Activated CD4-positive, alpha-beta T cell treated with anti-CD3 and anti-CD28 coated beads, Interleukin-2, amount 10 ng/mL, durations not matched to agents 24 days and 14 days (primary cell): Measurements from ENCODE around the gene KSR1. TPM values are rescaled to one million over a fixed set of nuclear protein-coding genes. Genes with fewer than 3 reads are reported as not detected.
A peak's percentile ranks its signal among the peaks of the same experiment; 100 is the strongest.
"Not testable (repeated sequence)": the region's sequence is repeated elsewhere in the genome, so short reads cannot be mapped to it uniquely, and the experiment has no call there.

Experiments
- DNase-seq: peaks from one replicate; pipeline ENCODE4 v3.0.0; 2022
- H3K27ac Mint-ChIP-seq: one replicate; pipeline ENCODE4 v1.8.0; 2022; ENCODE audit warnings: mild to moderate bottlenecking, mixed read lengths
- H3K27me3 Mint-ChIP-seq: one replicate; pipeline ENCODE4 v1.8.0; 2022; ENCODE audit warnings: mixed read lengths
- H3K36me3 Mint-ChIP-seq: one replicate; pipeline ENCODE4 v1.8.0; 2022; ENCODE audit warnings: low read depth, mild to moderate bottlenecking, mixed read lengths
- H3K4me1 Mint-ChIP-seq: one replicate; pipeline ENCODE4 v1.8.0; 2021; ENCODE audit warnings: mixed read lengths
- H3K4me3 Mint-ChIP-seq: one replicate; pipeline ENCODE4 v1.8.0; 2022; ENCODE audit warnings: mild to moderate bottlenecking, moderate library complexity, mixed read lengths
- H3K9me3 Mint-ChIP-seq: one replicate; pipeline ENCODE4 v1.8.0; 2021; ENCODE audit warnings: mixed read lengths
- intact Hi-C: fragments of 100-400 bp; cut with micrococcal nuclease; formaldehyde crosslinking; loops from one replicate; pipeline ENCODE4 v1.15.1; 2023
- total RNA-seq: library from RNA; stranded (reverse); gene quantifications from 2 replicates; pipeline ENCODE4 v1.2.3, GENCODE V29; 2022

KSR1 gene
- total RNA-seq, 1 donor from 2014 or later: 104 TPM

GRCh38 chr17:27464019-27464418 is 7.8 kb downstream of the KSR1 start:
- H3K9me3 Mint-ChIP-seq, H3K27me3 Mint-ChIP-seq, DNase-seq, intact Hi-C loops: not testable (repeated sequence)
- Mint-ChIP-seq H3K36me3 (peaks cover 20% of the 10 kb centered on the region), H3K4me3 (peak overlapping the region; percentile 61), H3K4me1 (peaks cover 82% of the 10 kb centered on the region), H3K27ac (peak overlapping the region; percentile 78)

GRCh38 chr17:27464431-27464830 is 8.2 kb downstream of the KSR1 start:
- intact Hi-C loops: no loop called here
- H3K4me1 Mint-ChIP-seq: peaks cover 82% of the 10 kb centered on the region
- no peaks in the 10 kb centered on the region for H3K27me3 Mint-ChIP-seq
- no peaks in the 10 kb centered on the region for H3K9me3 Mint-ChIP-seq
- peaks cover 22% of the 10 kb centered on the region for H3K36me3 Mint-ChIP-seq
- no peak for DNase-seq
- H3K4me3 Mint-ChIP-seq: peak overlapping the region; percentile 61
- H3K27ac Mint-ChIP-seq: peak overlapping the region; percentile 78

GRCh38 chr17:27465875-27466274 is 9.6 kb downstream of the KSR1 start:
- H3K27ac Mint-ChIP-seq: peak overlapping the region; percentile 97
- not testable (repeated sequence) for H3K9me3 Mint-ChIP-seq, DNase-seq, H3K27me3 Mint-ChIP-seq
- intact Hi-C loops: loop anchor here (1.0 to 2.0 kb wide), 5 partner anchors 9 to 227 kb away; partner anchors contain the start of gene KSR1
- peaks cover 21% of the 10 kb centered on the region for H3K36me3 Mint-ChIP-seq
- peak overlapping the region; percentile 83 for H3K4me3 Mint-ChIP-seq
- peaks cover 81% of the 10 kb centered on the region for H3K4me1 Mint-ChIP-seq

- peaks cover 83% of the 10 kb centered on the region for H3K4me1 Mint-ChIP-seq
- peak; percentile 80 for DNase-seq
- no peaks in the 10 kb centered on the region for H3K27me3 Mint-ChIP-seq
- peak overlapping the region; percentile 83 for H3K4me3 Mint-ChIP-seq
- intact Hi-C loops: loop anchor here (1.0 to 2.0 kb wide), 5 partner anchors 9 to 227 kb away; partner anchors contain the start of gene KSR1
- peak overlapping the region; percentile 97 for H3K27ac Mint-ChIP-seq
- H3K36me3 Mint-ChIP-seq: peaks cover 21% of the 10 kb centered on the region
- no peaks in the 10 kb centered on the region for H3K9me3 Mint-ChIP-seq
These were observed 10.1 kb downstream of the KSR1 start for GRCh38 chr17:27466376-27466742.

- peak overlapping the region; percentile 83 for H3K4me3 Mint-ChIP-seq
- H3K9me3 Mint-ChIP-seq: no peaks in the 10 kb centered on the region
- H3K4me1 Mint-ChIP-seq: peaks cover 82% of the 10 kb centered on the region
- intact Hi-C loops: loop anchor here (1.0 to 2.0 kb wide), 5 partner anchors 8 to 228 kb away; partner anchors contain the start of gene KSR1
- peaks cover 19% of the 10 kb centered on the region for H3K36me3 Mint-ChIP-seq
- peak overlapping the region; percentile 97 for H3K27ac Mint-ChIP-seq
- no peaks in the 10 kb centered on the region for H3K27me3 Mint-ChIP-seq
- peak; percentile 93 for DNase-seq
These were observed 10.6 kb downstream of the KSR1 start for GRCh38 chr17:27466743-27467375.

- Mint-ChIP-seq H3K36me3 (peaks cover 13% of the 10 kb centered on the region), H3K4me1 (peaks cover 83% of the 10 kb centered on the region), H3K27me3 (peaks cover 1% of the 10 kb centered on the region), H3K9me3 (no peaks in the 10 kb centered on the region), H3K4me3 (peak overlapping the region; percentile 27), H3K27ac (peak overlapping the region; percentile 87)
- DNase-seq: no peak
- intact Hi-C loops: no loop called here
These were observed 13.0 kb downstream of the KSR1 start for GRCh38 chr17:27469256-27469655.

GRCh38 chr17:27471321-27472269 is 15.3 kb downstream of the KSR1 start:
- Mint-ChIP-seq H3K27me3 (peaks cover 1% of the 10 kb centered on the region), H3K9me3 (no peaks in the 10 kb centered on the region), H3K27ac (peak overlapping the region; percentile 95), H3K4me3 (peak overlapping the region; percentile 55), H3K4me1 (peaks cover 79% of the 10 kb centered on the region), H3K36me3 (peaks cover 17% of the 10 kb centered on the region)
- DNase-seq: peak; percentile 94
- intact Hi-C loops: loop anchor here (2.0 to 10.0 kb wide), 4 partner anchors 119 to 573 kb away; partner anchors contain the start of genes NLK and WSB1

GRCh38 chr17:27473190-27473747 is 17.0 kb downstream of the KSR1 start:
- H3K36me3 Mint-ChIP-seq: peaks cover 14% of the 10 kb centered on the region
- peak overlapping the region; percentile 61 for H3K4me3 Mint-ChIP-seq
- H3K27me3 Mint-ChIP-seq: peaks cover 1% of the 10 kb centered on the region
- peak overlapping the region; percentile 95 for H3K27ac Mint-ChIP-seq
- H3K9me3 Mint-ChIP-seq: no peaks in the 10 kb centered on the region
- peaks cover 84% of the 10 kb centered on the region for H3K4me1 Mint-ChIP-seq
- DNase-seq: no peak
- intact Hi-C loops: loop anchor here (1.0 to 10.0 kb wide), 6 partner anchors 17 to 572 kb away; partner anchors contain the start of genes KSR1, NLK and WSB1

- Mint-ChIP-seq H3K27ac (peak overlapping the region; percentile 95), H3K4me3 (peak overlapping the region; percentile 61), H3K4me1 (peaks cover 85% of the 10 kb centered on the region), H3K9me3 (no peaks in the 10 kb centered on the region), H3K36me3 (peaks cover 12% of the 10 kb centered on the region), H3K27me3 (peaks cover 1% of the 10 kb centered on the region)
- DNase-seq: peak; percentile 93
- intact Hi-C loops: loop anchor here (1.0 to 10.0 kb wide), 6 partner anchors 18 to 571 kb away; partner anchors contain the start of genes KSR1, NLK and WSB1
These were observed 17.7 kb downstream of the KSR1 start for GRCh38 chr17:27473748-27474609.

GRCh38 chr17:27475070-27475673 is 18.9 kb downstream of the KSR1 start:
- no peaks in the 10 kb centered on the region for H3K9me3 Mint-ChIP-seq
- DNase-seq: peak; percentile 72
- peak overlapping the region; percentile 95 for H3K27ac Mint-ChIP-seq
- H3K4me1 Mint-ChIP-seq: peaks cover 87% of the 10 kb centered on the region
- intact Hi-C loops: loop anchor here (1.0 to 10.0 kb wide), 2 partner anchors 9 to 570 kb away; partner anchors contain the start of gene NLK
- H3K4me3 Mint-ChIP-seq: peak overlapping the region; percentile 61
- H3K36me3 Mint-ChIP-seq: peaks cover 11% of the 10 kb centered on the region
- peaks cover 1% of the 10 kb centered on the region for H3K27me3 Mint-ChIP-seq

GRCh38 chr17:27475981-27476895 is 20.0 kb downstream of the KSR1 start:
- Mint-ChIP-seq H3K4me3 (peak overlapping the region; percentile 61), H3K27me3 (peaks cover 1% of the 10 kb centered on the region), H3K36me3 (peaks cover 8% of the 10 kb centered on the region), H3K9me3 (no peaks in the 10 kb centered on the region), H3K4me1 (peaks cover 90% of the 10 kb centered on the region), H3K27ac (peak overlapping the region; percentile 95)
- DNase-seq: no peak
- intact Hi-C loops: loop anchor here (1.0 to 10.0 kb wide), 2 partner anchors 10 to 569 kb away; partner anchors contain the start of gene NLK
